DLD1 (cell line): Measurements from ENCODE around the gene SGMS1.
"Not testable (repeated sequence)": the region's sequence is repeated elsewhere in the genome, so short reads cannot be mapped to it uniquely, and the experiment has no call there.

Experiments
- in situ Hi-C: cut with HindIII; loops from 2 replicates; pipeline ENCODE4 v1.10.0; 2017; ENCODE audit warnings: low sequenced_read_pairs

SGMS1 gene

DNA sequence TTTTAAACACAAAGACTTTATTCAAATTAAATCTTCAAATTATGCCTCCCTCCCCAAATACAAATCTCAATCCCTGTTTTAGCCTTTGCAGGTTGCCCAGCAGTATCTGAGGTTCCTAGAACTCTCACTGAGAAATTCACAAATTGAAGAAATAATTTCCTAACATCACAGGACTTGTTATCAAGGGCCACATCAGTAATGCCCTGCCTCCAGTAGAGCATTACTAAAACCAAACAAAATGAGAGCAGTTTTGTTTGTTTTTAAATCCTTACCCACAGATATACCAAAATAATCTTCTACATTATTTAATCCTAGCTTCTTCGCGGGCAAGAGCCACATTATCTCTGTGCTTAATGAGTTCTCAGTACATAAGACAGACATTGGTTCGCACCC lies 152.2 kb downstream of the SGMS1 start:
- in situ Hi-C loops = no loop called here

DNA sequence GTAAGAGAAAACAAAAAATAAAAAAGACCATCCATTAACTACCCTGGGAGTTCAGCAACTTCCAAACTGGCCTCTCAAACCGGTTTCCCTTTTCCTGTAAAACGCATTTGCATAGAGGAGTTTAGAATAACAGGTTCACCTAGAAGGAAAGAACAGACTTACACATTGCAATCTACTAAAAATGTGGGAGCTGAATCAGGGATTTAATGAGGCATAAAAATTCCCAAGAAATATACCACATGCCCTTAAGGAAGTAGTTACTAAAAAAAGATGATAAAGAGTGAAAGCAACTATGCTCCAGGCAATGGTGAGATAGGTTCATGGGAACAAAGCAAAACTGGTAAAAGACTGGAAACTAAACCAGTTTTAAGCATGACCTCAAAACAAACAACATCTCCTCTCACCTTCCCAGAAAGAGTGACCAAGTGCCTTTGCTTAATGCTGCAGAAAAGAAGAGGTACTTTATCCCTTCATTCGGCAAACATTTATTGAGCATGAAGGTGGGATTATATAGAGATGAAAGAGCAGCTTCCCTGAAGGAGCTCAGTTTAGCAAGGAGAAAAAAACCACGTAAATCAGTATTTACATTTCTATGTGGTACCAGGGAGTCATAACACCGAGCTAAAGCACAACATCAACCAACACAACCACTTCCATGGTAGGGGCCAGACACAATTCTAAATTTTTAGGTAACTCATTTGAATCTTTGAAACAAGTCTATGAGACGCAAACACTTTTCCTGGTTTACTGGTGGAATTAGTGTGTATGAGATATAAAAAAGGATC lies 152.8 kb downstream of the SGMS1 start:
- in situ Hi-C loops = no loop called here

DNA sequence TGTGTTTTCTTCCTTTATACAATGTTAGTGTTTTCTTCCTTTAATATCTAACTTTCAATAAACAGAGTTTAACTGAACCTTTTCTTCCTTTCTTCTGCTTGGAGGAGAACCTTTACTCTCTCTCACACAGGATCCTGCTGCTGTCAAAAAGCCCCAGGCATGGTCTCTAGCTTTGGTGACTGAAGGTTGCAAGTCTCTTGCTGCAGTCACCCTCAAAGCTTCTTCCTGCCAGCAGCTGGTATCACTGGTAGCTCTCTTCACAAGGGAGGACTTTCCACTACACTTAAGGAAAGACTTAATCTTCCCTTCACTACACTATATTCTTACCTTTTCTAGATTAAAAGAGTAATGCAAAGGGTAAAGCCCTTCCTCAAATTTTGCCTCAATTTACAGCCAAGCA lies 153.4 kb downstream of the SGMS1 start:
- in situ Hi-C loops = no loop called here

GRCh38 chr10:50469778-50470193 lies 154.0 kb downstream of the SGMS1 start:
- in situ Hi-C loops = no loop called here

DNA sequence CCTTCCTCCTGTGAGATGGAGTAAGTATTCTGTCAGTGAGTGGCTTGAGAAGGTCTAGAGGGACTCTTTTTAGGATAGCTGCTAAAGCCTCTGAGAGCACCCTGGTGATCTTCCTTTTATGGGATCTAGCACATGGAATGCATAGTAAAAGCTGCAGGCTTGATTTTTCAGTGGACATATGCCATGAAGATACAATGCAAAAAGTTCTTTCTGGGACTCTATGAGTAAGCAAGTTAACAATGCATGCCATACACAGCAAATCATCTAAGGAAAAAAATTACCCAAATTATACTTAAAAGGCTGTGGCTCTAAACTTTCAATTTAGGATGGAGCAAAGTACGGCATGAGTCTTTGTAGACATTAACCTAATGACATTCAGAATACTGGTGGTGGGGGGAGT lies 154.5 kb downstream of the SGMS1 start:
- in situ Hi-C loops = no loop called here

GRCh38 chr10:50467209-50467608 lies 156.5 kb downstream of the SGMS1 start:
- in situ Hi-C loops = no loop called here

GRCh38 chr10:50464004-50464409 lies 159.7 kb downstream of the SGMS1 start:
- in situ Hi-C loops = no loop called here

DNA sequence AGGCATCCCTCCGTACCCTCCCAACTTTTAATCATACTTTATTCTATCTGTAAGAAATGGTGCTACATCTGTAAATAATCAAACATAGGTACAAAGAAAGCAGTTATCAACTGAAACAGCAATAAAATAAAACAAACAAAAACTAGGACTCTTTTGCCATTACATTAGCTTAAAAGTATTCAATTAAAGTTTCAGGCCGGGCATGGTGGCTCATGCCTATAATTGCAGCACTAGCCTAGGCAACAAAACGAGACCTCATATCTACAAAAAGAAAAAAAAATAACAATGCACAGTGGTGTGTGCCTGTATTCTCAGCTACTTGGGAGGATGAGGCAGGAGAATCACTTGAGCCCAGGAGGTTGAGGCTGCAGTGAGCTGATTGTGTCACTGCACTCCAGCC lies 161.9 kb downstream of the SGMS1 start:
- in situ Hi-C loops = no loop called here

GRCh38 chr10:50461123-50461522 lies 162.6 kb downstream of the SGMS1 start:
- in situ Hi-C loops = no loop called here

DNA sequence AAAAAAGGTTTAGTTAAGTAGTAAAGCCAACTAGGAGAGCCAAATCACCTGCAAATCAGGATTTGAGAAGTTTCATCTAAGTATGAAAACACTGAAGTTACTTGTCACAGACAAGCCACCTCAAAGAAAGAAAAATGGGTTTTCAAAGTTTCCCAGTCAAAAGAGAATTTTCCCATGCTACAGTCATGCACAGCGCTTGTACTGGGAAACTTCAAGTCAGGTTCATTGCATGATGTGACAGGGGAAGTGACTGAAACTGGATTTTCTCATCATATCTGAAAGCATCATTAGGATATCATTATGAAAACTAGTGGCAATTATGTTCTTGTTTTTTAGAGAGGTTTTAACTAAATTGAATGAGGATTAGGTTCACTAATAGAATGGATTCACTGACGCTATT lies 167.0 kb downstream of the SGMS1 start:
- in situ Hi-C loops = no loop called here

DNA sequence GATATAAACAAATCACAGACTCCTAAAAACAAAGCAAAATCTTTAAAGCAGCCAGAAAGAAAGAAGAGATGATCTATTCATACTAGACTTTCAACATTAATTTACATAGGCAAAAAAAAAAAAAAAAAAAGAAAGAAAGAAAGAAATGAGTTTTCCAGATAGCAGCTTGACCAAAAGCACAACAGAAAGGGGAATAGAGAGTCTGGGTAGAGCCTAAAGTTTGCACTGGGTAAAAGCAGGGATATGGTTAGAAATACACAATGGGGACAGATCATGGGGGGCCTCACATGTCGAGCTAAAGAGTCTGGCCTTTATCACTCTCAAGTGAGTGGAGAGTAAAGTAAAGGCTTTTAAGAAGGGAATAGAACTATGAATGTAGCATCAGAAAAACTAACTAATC lies 169.8 kb downstream of the SGMS1 start:
- in situ Hi-C loops = no loop called here

DNA sequence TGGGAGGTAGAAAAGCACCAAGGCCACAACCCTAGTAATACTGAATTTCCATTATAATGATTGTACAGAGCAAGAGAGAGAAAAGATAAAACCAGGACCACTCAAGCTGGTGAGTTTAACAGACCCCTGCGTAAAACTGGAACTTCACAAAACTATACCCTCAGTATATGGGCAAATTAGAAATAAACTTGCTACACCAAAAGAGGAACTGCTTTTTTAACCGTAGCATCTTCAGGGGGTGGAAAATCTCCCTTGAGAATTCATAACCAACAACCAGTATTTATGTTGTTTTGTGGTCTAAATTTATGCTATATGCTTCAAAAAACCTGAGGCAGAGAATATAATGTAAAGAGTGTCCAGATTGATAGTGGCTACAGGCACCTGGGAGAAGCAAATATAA lies 171.2 kb downstream of the SGMS1 start:
- in situ Hi-C loops = no loop called here

- in situ Hi-C loops = no loop called here
Observed at GRCh38 chr10:50447691-50448090, 176.1 kb downstream of the SGMS1 start.

GRCh38 chr10:50445777-50446176 lies 178.0 kb downstream of the SGMS1 start:
- in situ Hi-C loops = not testable (repeated sequence)

- in situ Hi-C loops = no loop called here
Observed at GRCh38 chr10:50440489-50440888, 183.3 kb downstream of the SGMS1 start.

DNA sequence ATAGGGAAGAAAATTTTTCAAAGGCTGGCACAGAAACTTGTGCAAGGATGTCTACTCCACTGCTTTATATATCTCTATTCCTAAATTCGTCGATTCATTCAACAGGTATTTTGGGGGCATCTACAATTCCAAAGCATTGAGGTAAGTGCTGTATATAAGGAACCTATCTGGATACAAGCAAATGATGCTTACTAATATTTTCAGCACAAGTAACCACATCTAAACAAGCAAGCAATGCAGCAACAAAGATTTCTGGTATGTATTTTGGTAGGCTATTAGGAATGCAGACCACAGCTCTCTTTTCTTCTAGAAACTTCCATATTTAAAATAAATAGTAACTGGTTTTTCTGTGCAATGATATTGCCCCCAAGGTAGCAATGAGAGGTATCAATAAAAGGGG lies 183.9 kb downstream of the SGMS1 start:
- in situ Hi-C loops = no loop called here

- in situ Hi-C loops = no loop called here
Observed at GRCh38 chr10:50439187-50439586, 184.6 kb downstream of the SGMS1 start.

- in situ Hi-C loops = no loop called here
Observed at GRCh38 chr10:50438049-50438936, 185.5 kb downstream of the SGMS1 start.

DNA sequence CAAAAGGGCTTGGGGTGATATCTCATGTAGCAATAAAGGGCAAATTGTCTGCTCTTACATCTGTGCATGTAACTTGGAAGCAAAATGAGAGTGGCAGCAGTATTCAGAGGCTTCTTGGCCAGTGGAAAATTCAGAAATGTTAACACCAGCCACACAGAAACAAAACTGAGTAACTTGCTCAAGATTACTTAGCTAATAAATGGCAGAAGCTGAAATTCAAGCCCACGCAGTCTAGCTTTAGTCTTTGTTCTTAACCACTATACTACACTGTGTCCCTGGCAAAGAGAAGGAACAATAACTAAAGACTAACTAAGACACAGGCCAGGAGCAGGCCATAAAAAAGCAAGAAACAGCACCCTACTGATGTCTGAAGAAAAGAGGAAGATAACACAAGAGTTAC lies 186.5 kb downstream of the SGMS1 start:
- in situ Hi-C loops = no loop called here

- in situ Hi-C loops = no loop called here
Observed at GRCh38 chr10:50436805-50437204, 187.0 kb downstream of the SGMS1 start.

- in situ Hi-C loops = no loop called here
Observed at GRCh38 chr10:50432211-50433009, 191.3 kb downstream of the SGMS1 start.
